Suppressor macrophage treated with lipopolysaccharide for 1 hour (primary cell): ENCODE data around the gene ZFYVE1.

Experiments
- DNase-seq, 3 donors: peaks; one replicate each; pipeline ENCODE4 v3.0.0-alpha.2; 2020 to 2022

ZFYVE1 gene

DNA sequence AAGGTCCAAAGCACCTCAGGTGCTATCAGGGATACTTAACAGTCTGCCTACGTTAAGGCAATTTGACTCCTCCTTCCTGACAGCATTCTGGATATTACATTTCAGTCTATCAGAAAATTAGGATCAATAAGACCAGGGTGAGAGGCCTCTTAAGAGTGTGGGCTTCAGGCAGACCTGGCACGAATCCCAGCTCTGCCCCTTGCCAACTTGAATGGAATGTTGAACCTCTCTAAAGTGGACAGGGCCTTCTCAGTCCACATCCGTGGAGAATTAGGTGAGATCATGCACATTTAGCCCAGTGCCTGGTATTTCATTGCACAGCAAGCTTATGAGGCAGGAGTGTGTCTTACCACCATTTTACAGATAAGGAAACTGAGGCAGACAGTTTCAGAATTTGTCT, 74.7 kb downstream of the ZFYVE1 start:
- no peak for DNase-seq

DNA sequence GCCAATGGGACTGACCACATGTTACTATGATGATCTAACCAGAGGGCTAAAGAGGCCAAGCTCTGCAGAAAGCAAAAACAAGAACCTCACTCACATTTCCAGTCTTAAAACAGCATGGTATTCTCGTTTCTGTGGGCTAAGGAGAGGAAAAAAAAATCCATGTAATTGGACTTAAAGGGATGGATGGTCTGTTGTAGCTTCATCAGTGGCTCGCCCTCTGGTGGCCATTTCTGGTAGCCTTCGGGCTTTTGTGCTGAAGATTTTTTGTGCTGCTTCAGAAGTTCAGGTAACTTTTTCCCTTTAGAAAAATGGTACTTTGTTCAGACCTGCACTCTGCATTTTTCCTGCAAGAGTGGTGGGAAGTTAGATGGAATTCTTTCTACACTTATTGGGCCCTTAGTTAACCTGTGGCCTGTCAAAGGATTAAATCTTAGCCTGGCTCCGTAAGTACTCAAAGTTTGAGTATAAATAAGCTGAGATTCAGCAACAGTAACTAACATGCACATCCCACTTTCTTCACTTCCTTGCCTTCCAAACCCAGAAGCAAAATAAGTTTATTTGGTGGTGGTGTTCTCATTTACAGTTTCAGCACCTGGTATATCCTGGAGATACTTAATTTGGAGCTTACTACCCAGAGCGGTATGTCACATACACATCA, 78.3 kb downstream of the ZFYVE1 start:
- peak; percentile 72 to 83 (median 77) for DNase-seq

DNA sequence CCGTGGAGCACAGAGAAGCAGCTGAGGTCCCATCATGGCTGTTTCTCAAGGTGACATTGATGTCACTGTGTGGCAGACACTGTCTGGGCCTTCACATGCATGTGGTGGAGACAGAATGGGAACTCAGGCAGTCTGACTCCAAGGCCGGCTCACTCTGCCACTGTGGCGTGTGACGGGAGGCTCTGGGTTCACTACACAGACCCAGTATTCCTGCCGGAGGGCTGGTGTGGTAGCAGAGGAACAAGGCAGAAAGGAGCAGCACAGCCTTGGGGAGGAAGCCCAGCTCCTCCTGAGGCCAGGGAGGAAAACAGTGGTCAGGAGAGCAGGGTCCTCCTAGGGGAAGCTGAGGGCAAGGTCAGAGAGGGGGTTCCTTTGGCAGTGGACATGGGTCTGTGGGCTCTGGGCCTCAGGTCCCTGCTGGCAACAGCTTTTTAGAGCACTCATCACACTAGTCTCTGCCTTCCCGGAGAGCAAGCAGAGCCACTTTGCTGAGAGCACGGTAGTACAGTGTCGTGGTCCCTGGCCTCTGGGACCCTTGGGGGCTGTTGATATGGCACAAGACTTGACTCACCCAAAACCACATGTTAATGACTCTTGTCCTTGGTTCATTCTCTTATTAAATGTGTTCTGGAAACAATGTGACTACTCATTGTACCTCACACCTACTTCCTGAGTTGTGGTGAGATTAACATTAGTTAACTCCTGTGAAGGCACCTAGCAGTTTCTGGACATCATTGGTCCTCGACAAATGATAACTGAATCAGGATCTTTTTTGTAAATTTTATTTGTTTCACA, 79.3 kb downstream of the ZFYVE1 start:
- DNase-seq, result no peak

DNA sequence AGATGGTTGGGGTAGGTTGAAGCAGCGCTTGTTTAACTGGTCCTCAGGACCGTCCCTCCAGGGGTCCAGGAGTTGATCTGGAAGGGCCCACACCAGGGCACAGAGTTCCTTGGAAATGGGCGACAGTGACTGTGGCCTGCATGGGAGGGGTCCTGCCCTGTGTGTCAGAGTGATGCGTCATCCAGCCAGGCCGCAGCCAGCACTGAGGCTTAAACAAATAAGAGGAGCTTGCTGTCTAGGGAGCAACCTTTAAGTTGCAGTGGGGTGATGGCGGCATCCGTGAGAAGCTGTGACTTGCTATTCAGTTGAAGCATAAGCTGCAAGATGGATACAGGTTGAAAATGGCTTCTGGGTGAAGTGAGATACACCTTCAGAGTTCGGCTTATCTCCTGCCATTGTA, 80.4 kb downstream of the ZFYVE1 start:
- DNase-seq, result no peak

DNA sequence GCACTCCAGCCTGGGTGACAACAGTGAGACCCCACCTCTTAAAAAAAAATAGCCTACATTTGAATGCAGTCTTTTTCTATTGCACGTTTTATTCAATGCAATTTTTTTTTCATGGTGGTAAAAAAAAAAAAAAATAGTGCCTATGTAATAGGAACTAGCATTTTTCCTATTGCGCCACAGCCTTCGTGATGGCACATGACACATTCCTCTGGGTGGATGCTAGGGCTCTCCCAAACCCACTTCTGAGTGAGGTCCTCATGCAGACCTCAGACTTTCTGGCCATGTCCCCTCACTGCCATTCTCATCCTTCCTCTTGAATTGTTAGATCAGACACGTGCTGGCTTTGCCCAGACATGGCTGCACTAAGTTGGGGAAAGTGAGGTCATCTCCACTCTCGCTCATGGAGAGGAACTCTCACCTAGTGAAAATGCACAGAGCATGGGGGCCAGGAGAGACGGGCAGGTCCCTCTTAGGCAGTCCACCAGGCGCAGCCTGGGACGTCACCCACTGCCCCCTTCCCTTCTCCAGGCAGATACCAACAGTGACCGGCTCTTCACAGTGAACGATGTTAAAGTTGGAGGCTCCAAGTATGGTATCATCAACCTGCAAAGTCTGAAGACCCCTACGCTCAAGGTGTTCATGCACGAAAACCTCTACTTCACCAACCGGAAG, 81.4 kb downstream of the ZFYVE1 start:
- peak; percentile 36 to 64 (median 38) for DNase-seq

DNA sequence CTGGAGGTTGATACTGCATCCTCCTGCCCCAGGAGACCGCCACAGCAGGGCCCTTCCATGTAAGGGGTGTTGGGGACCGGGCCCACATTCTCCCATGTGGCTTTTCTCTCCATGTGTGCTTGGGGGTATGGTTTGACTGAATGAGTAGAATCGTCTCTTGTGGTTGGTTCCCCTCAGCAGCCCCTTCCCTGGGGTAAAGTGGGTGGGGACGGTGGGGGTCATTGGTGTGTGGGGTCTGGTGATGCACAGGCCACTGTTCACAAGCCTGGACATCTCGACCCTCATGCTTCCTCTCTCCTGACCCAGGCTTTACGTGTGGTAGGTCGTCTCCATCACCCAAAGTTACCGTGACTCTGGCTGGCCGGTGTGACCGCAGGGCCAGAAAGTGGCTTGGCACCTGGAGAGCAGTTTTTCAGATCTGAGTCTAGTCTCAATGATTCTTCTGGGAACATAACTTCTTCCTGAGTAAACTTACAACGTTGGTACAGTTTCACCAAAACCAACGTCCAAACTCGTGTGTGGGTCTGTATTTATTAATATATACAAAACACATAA, 83.0 kb downstream of the ZFYVE1 start:
- DNase-seq, result no peak

DNA sequence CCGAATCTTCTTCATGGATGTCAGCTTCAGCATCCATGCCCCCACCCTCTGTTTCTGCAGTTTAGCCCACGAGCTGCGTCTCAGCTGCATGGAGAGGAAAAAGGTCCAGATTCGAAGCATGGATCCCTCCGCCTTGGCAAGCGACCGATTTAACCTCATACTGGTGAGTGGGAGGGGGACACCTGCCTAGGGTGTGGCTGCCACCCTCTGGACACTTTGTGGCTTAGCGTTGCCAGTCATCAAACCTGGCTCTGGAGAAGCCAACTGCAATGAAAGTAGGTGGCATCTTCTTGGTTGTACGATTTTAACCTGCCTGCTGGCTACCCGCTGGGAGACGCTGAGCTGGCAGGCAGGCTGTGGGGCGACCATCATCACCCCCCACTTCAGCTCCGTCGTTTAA, 84.0 kb downstream of the ZFYVE1 start:
- no peak for DNase-seq

DNA sequence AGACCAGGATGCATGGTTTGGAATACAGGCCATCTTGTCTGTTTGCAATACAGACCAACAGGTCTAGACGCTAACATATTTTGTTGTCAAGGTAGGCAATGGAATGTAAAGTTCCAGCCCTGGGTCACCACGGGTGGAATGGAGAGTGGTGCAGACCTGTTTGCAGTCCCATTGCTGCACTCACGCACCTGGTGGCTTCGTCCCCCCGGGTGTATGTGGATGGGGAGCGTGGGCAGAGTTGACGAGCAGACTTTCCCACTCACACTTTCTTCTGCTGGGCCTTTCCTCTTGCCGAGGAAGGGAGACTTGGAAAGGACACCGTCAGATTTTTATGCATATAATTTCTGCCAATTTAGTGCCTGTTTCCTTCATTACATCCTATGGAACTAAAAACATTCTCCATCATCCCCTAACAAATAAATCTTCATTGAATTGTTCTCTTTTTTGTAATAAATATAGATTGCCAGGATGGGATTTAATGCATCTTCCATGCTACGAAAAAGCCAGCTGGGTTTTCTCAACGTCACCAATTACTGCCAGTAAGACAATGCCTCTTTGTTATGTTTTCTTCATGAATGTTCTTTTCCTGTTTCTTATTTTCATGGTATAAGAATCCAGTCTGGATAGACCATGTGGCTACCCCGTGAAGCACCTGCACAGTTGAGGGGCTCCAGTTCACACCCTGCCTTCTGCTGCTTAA, 85.5 kb downstream of the ZFYVE1 start:
- DNase-seq, result no peak

DNA sequence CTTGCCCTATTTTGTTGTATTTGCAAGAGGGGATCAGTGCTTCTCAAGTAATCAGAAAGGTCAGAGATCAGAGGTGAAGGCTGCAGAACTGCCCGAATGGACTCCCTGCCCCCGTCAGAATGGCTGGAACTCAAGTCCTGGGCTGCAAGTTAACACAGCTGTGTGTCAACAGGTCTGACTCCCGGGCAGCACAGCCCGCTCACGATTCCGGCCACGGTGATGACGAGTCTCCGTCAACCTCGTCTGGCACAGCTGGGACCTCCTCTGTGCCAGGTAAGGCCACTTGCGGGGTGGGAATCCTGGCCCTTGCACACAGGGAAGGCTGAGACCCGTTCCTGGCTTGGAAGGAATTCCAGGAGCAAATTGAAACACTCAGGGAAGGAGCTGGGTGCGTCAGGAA, 87.3 kb downstream of the ZFYVE1 start:
- DNase-seq, result no peak

DNA sequence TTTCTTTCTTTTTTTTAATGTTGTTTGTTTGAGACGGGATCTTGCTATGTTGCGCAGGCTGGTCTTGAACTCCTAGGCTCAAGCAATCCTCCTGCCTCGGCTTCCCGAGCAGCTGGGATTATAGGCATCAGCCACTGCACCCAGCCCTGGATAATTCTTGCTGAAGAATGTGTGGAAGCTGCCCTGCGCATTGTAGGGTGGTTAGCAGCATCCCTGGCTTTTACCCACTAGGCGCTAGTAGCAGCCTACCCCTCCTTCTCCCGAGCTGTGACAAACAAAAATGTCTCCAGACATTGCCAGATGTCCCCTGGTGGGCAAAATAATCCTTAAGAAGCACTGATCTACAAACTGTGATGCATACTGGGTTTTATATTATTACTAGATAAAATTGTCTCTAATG, 94.0 kb downstream of the ZFYVE1 start:
- no peak for DNase-seq

DNA sequence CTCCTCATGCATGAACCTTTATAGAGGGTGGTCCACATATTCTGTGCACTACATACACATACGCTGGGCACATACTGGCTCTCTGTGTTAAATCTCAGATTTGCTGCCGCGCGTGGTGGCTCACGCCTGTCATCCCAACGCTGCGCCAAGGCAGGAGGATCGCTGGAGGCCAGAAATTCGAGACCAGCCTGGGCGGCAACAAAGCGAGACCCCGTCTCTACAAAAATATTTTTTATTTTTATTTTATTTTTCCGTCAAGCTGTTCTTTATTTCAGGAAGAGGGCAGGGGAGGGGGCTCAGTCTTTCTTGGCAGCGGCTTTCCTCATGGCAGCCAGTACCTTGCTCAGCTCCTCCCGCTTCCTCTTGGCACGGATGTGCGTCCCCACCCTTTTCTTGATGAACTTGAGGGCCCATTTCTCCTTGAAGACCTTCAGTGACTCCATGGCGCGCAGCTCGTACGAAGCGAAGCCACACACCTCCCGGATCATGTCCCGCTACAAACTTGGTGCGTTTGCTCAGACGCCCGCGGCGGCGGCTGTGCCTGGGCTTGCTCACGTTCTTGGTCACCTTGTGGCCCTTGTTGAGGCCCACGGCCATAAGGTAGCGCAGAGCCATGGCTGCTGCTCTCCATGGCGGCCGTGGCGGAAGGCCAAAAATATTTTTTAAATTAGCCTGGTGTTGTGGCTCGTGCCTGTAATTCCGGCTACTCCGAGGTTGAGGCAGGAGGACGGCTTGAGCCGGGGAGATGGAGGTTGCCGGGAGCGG, 97.4 kb downstream of the ZFYVE1 start:
- no peak for DNase-seq

DNA sequence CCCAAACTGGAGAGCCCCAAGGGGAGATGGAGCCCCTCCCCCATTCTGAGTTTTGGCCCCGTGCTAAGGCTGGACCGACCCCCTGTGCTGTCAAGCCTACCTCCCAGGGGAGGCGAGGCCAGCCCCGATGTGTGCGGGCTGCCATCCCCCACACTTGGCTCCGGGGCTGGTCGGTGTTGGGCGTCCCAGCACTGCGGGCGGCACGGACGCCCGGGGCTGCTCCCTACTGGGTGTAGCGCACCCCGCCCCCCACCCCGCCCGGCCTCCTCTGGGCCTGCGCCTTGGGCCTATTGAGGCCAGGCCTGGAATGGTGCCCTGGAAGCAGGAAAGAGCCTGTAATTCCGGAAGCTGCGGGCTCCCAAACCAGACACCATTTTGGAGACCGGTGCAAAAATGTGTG, 98.0 kb downstream of the ZFYVE1 start:
- DNase-seq, result no peak

DNA sequence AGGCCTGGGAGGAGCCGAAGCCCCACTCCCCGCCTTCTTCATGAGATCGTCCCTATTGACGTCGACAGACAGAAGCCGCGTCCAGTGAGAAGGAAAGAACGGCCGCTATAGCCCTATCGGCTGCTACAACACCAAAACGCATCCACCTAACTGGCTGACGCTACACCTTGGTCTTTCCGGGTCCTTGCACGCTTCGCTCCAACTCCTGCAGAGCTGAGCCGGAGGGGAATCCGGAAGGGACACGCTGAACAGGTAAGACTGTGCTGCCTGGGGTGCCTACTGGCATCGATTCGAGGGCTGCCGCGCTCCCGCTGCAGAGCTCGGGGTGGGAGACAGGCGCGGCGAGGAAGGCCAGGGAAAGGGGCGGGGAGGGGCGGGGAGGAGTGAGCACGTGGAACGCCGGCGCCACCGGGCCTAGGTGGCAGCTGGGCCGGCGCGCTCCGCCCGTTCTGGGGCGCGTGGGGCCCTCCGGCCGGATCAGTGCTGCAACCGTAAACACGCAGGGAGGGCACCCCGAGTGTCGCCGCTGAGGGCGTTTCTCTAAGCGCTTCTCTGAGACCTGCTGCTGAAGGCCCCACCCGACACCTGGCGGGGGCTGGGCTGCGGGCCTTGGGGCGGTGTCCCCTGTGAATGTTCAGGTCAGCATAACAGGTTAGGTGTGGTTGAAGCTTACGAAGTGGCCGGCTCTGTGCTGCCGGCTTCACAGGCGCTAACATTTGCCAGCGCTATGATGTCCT, 100.4 kb downstream of the ZFYVE1 start, which contains the start of gene DCAF4:
Gene DCAF4 (plus strand): TSS at position 173 of the 737 bp plus-strand sequence. CDS start 11,515 bp downstream, outside the sequence.
- DNase-seq, result peak; percentile 97

DNA sequence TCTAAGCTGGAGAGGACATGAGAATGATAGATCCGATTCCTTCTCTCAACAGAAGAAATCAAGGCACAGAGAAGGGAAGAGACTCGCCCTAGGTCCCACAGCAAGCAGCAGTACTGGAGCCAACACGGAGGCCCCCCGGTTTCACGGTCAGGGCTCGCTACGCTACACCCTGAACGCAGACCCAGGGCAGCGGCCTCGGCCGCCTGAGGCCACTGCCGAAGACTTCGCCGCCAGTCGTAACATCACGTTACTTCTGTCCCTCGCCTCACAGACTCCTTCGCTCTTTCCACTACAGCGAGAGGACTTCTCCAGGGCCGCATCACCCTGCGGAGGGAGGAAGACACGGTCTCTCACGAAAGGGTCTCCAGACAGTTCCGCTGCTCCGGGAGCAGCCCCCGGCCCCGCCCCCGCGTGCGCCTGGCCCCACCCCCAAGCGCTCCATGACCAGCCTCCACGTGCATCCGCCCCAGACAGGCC, 101.1 kb downstream of the ZFYVE1 start:
- no peak for DNase-seq

DNA sequence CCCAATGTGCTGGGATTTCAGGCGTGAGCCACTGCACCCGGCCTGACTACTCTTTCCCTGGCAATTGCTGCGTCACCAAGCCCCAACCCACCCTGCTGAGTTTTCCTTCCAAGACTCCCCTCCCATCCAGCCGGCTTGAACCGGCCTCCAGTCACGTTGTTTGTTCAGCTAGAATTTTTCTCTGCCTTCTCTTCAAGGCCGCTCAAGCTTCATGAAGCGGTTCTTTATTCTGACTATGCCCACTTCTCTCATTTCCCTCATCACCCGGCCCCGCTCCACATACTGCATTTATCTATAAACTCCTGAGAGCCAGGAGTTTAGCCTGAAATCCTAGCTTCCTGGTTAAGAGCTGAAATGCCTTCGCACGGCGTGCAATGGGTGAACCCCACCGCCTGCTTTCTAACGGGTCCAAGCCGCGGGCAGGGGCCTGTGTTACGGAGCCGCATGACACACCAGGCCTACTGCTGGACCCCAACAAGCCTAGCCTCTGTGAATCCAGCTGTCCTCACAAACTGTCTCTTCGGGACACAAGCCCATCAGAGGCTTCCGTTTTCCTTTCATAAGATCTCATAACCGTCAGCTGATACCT, 101.6 kb downstream of the ZFYVE1 start:
- no peak for DNase-seq

DNA sequence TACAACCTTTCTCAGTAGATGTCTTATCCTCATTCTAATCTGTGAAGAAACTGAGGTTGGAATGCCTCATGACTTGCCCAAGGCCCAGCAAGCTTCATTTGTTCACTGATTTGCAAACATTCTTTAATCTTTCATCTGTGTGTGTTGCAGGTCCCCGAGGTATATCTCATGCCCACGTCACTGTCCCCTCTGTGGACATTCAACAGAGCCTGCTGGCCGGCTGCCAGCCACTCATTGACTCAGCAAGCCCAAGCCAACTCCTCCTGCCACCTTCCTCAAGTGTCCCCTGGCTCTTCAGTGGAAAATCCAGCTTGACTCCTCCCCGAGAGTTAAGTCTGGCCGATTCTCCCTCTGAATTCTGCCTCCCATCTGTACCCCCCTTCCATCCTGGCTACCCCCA, 102.6 kb downstream of the ZFYVE1 start:
- peak in 2 of 3 donors; percentile 36 to 39 for DNase-seq

DNA sequence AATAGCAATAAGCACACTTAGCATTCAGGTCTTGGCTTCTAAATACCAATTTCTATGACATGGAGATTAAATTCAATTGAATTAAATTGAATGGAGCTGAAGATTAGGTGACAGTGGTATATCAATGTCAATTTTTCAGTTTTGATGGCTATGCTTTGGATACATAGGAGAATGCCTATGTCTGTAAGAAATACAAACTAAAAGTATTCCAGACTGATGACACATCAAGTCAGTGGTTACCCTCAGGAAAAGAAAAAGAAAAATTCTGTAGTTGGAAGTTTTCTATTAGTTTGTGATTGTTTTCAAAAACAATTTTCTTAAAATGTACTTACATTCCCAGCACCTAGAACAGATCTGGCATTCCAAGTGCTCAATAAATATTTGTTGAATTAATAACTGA, 105.5 kb downstream of the ZFYVE1 start:
- DNase-seq, result no peak

DNA sequence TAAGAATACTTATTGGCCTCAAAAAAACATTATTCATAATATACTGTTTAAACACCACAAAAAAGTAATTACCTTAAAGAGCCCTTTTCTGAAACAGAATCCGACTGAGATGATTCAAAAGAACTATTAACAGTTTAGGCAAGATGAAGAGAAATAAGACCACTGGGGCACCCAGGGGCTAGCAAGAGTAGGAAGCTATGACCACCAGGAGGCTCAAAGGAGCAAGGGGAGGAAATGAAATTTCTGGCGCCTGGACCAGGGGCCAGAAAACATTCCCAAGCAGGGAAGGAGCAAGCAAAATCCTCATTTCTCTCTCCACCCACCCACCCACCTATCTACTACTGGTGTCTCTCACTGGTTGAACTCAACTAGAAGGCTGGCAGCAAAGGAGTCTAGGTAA, 106.9 kb downstream of the ZFYVE1 start:
- DNase-seq, result no peak
